ENCODE data around the gene IL4R. TPM values are rescaled to one million over a fixed set of nuclear protein-coding genes. Genes with fewer than 3 reads are reported as not detected.

The IL4R gene
- total RNA-seq, 1 donor from 2014 or later, result 36.8 TPM

GRCh38 chr16:27400751-27401620, 87.2 kb downstream of the IL4R start:
- no peak for TF ChIP-seq CTCF (conservative IDR thresholded peaks at IDR 0.05; ENCODE audit: low read depth, low read length)
- no peak overlapping the region for H3K4me3 ChIP-seq (ENCODE audit: low read depth, low read length)
- DNase-seq (ENCODE audit: low read depth), result no peak

- no peak for DNase-seq (ENCODE audit: low read depth)
- no peak for TF ChIP-seq CTCF (conservative IDR thresholded peaks at IDR 0.05; ENCODE audit: low read depth, low read length)
- H3K4me3 ChIP-seq (ENCODE audit: low read depth, low read length), result no peak within 1 kb of the TSS
Measured at GRCh38 chr16:27401768-27402568, 88.2 kb downstream of the IL4R start, which contains the start of gene IL21R. IL21R (plus strand) TSS chr16:27402174; CDS start chr16:27430072, 27,898 bp downstream.

- TF ChIP-seq CTCF (conservative IDR thresholded peaks at IDR 0.05; ENCODE audit: low read depth, low read length), result no peak
- DNase-seq (ENCODE audit: low read depth), result no peak
- H3K4me3 ChIP-seq (ENCODE audit: low read depth, low read length), result no peak overlapping the region
Measured at GRCh38 chr16:27402569-27402963, 88.8 kb downstream of the IL4R start.

- no peak overlapping the region for H3K4me3 ChIP-seq (ENCODE audit: low read depth, low read length)
- TF ChIP-seq CTCF (conservative IDR thresholded peaks at IDR 0.05; ENCODE audit: low read depth, low read length), result no peak
Measured at GRCh38 chr16:27402964-27403600, 89.3 kb downstream of the IL4R start.

GRCh38 chr16:27403601-27403992, 89.8 kb downstream of the IL4R start:
- H3K4me3 ChIP-seq (ENCODE audit: low read depth, low read length), result no peak overlapping the region
- DNase-seq (ENCODE audit: low read depth), result no peak
- no peak for TF ChIP-seq CTCF (conservative IDR thresholded peaks at IDR 0.05; ENCODE audit: low read depth, low read length)

More at GRCh38 chr16:27402964-27403600, 89.3 kb downstream of the IL4R start:
- no peak for DNase-seq (ENCODE audit: low read depth)

- H3K4me3 ChIP-seq (ENCODE audit: low read depth, low read length), result no peak overlapping the region
- TF ChIP-seq CTCF (conservative IDR thresholded peaks at IDR 0.05; ENCODE audit: low read depth, low read length), result no peak
- no peak for DNase-seq (ENCODE audit: low read depth)
Measured at GRCh38 chr16:27404163-27404823, 90.5 kb downstream of the IL4R start.

Data from epithelial cell of proximal tubule (primary cell).